VCaP (cell line): ENCODE results near the gene TRIM8.

Source experiments
- H3K27ac ChIP-seq: fragments of 450-650 bp; 2 replicates; pipeline ENCODE4 v1.5.1; 2017
- CTCF ChIP-seq: fragments of 450-650 bp; conservative IDR thresholded peaks from 2 replicates; pipeline ENCODE4 v1.5.1; 2017; ENCODE audit warnings: mild to moderate bottlenecking, moderate library complexity

Gene TRIM8

GRCh38 chr10:102701272-102701671 lies 57.0 kb downstream of the TRIM8 start:
- TF ChIP-seq CTCF = no peak
- H3K27ac ChIP-seq = no peak overlapping the region

DNA sequence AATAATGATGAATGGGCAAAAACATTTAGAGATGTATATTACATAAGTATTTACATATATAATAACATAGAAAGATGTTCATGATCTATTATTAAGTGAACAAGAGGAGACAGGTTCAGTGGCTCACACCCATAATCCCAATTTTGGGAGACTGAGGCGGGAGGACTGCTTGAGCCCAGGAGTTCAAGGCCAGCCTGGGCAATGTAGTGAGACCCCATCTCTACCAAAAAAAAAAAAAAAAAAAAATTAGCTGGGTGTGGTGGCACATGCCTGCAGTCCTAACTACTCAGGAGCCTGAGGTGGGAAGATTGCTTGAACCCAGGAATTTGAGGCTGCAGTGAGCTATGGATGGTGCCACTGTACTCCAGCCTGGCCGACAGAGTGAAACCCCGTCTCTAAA lies 57.5 kb downstream of the TRIM8 start:
- TF ChIP-seq CTCF = no peak
- H3K27ac ChIP-seq = no peak overlapping the region

DNA sequence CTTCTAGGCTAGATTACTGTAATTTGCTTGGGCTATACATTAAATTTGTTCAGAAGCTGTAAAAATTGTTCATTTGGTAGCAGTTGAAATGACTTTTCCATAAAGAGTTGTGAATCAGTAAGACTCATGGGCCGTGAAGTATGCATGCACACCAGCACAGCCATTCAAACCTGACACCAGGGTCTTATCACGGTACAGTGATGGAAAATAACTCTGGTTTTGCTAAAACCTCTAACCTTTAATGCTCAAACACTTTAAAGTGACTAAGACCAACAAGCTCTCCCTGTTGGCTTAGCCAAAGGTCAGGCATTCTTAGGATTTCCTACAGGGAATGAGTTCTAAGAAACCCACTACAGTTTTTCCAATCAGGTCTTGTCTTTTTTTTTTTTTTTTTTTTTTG lies 58.5 kb downstream of the TRIM8 start:
- no peak overlapping the region for H3K27ac ChIP-seq
- TF ChIP-seq CTCF = no peak

DNA sequence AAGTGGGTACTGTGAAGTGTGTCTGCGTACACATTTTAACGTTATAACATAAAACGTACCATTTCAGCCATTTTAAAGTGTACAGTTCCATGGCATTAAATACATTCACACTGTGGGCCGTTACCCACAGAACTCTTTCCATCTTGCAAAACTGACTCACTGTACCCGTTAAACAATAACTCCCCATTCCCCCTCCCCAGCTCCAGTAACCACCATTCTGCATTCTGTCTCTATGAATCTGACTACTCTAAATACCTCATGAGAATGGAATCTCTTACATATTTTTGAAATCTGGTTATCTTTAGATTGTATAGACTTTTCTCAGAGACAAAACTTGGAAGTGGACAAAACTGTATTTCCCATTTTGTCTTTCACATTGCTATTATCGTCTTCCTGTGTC lies 60.6 kb downstream of the TRIM8 start:
- TF ChIP-seq CTCF = no peak
- no peak overlapping the region for H3K27ac ChIP-seq

DNA sequence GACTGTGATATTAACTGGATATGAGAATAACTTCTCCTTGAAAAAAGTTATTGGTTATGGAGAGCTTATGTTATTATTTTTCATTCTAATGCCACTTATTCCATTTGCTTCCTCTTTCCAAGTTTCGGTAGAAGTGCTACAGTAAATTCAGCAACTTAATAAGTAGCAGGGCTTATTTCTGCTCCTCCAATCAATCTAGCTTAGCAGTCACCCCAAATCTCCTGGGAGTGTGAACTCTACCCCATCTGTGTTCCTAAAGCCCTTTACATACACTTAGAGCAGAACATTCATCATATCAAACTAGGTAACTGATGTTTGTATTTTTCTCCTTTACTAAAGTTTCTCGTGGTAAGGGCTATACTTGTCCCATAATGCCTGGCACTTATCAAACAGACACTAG lies 61.3 kb downstream of the TRIM8 start:
- no peak for TF ChIP-seq CTCF
- H3K27ac ChIP-seq = no peak overlapping the region
